Caco-2 (cell line): ENCODE measurements around the gene CRABP1. TPM values are rescaled to one million over a fixed set of nuclear protein-coding genes. Genes with fewer than 3 reads are reported as not detected.
A peak's percentile ranks its signal among the peaks of the same experiment; 100 is the strongest.

Experiments
- BruUV-seq: library from RNA; stranded (reverse); fragments of 400-500 nt; replicated peaks from 2 replicates; lab custom pipeline; 2021; lab: Mats Ljungman, UMichigan
- CTCF ChIA-PET: fragments of 300-600 bp; sonication (Branson Sonifier 250); formaldehyde crosslinking; loops from one replicate; lab custom pipeline; 2022; ENCODE audit warnings: antibody characterized with exemption; lab: Charles Lee
- POLR2A ChIA-PET: fragments of 300-600 bp; sonication (Branson Sonifier 250); formaldehyde crosslinking; loops from one replicate; lab custom pipeline; 2022; ENCODE audit warnings: antibody characterized with exemption; lab: Charles Lee
- DNase-seq, 2 experiments: peaks; one replicate each; pipeline versions ENCODE4 v3.0.0 to v3.0.0-alpha.2; 2020 to 2022
- H3K27me3 ChIP-seq: replicated peaks from 2 replicates; pipeline ENCODE4 v1.6.0; 2011; ENCODE audit warnings: low read length; ENCODE audit not compliant: control insufficient read depth, insufficient read depth
- H3K36me3 ChIP-seq: 2 replicates; pipeline ENCODE4 v1.5.1; 2011; ENCODE audit warnings: low read length; ENCODE audit not compliant: control insufficient read depth, insufficient read depth
- H3K4me1 ChIP-seq: fragments of 250-450 bp; sonication (Bioruptor Pico); 2 replicates; pipeline ENCODE4 v1.5.1; 2020; ENCODE audit warnings: mild to moderate bottlenecking
- H3K4me3 ChIP-seq: 2 replicates; pipeline ENCODE4 v1.5.1; 2011; ENCODE audit warnings: low read depth, mild to moderate bottlenecking, control low read depth, low read length
- H3K9me3 ChIP-seq: fragments of 250-450 bp; sonication (Bioruptor Pico); 2 replicates; pipeline ENCODE4 v1.5.1; 2020; ENCODE audit warnings: mild to moderate bottlenecking, moderate library complexity
- H3K27ac Mint-ChIP-seq: one replicate; pipeline ENCODE4 v1.8.0; 2022; ENCODE audit warnings: mixed read lengths; ENCODE audit not compliant: unreplicated experiment
- H3K27me3 Mint-ChIP-seq: one replicate; pipeline ENCODE4 v1.8.0; 2022; ENCODE audit warnings: mixed read lengths; ENCODE audit not compliant: insufficient read depth, unreplicated experiment
- H3K36me3 Mint-ChIP-seq: one replicate; pipeline ENCODE4 v1.8.0; 2022; ENCODE audit warnings: mild to moderate bottlenecking, mixed read lengths; ENCODE audit not compliant: insufficient read depth, unreplicated experiment
- H3K4me1 Mint-ChIP-seq: one replicate; pipeline ENCODE4 v1.8.0; 2022; ENCODE audit warnings: low read depth, mixed read lengths; ENCODE audit not compliant: unreplicated experiment
- H3K4me3 Mint-ChIP-seq: one replicate; pipeline ENCODE4 v1.8.0; 2022; ENCODE audit warnings: mild to moderate bottlenecking, moderate library complexity, mixed read lengths; ENCODE audit not compliant: unreplicated experiment
- H3K9me3 Mint-ChIP-seq: one replicate; pipeline ENCODE4 v1.8.0; 2022; ENCODE audit warnings: mixed read lengths; ENCODE audit not compliant: unreplicated experiment
- CTCF ChIP-seq, 2 experiments: fragments of 200-600 bp in 1 of 2; IDR thresholded peaks; 1 replicate in 1 of 2; 2 replicates in 1 of 2; pipeline versions ENCODE4 v1.5.1 to v1.8.0; 2011 to 2022; ENCODE audit warnings: antibody characterized with exemption in 1 of 2, control low read depth in 1 of 2, inconsistent platforms in 1 of 2, low read depth in 1 of 2, low read length in 1 of 2, mild to moderate bottlenecking in 1 of 2, moderate library complexity in 1 of 2; ENCODE audit not compliant: insufficient read depth in 1 of 2, severe bottlenecking in 1 of 2, unreplicated experiment in 1 of 2
- intact Hi-C: fragments of 100-400 bp; cut with micrococcal nuclease; formaldehyde crosslinking; loops from one replicate; pipeline ENCODE4 v1.10.0; 2022; ENCODE audit not compliant: unreplicated experiment
- total RNA-seq: library from RNA; stranded (reverse); gene quantifications from 2 replicates; pipeline ENCODE4 v1.2.3, GENCODE V29; 2022

Gene CRABP1
- total RNA-seq, 1 experiment from 2014 or later: 113 TPM

GRCh38 chr15:78313383-78313782 lies 26.8 kb upstream of the CRABP1 start:
- Mint-ChIP-seq H3K27me3 (no peaks in the 10 kb centered on the region), H3K27ac (no peak overlapping the region), H3K9me3 (no peaks in the 10 kb centered on the region), H3K4me3 (no peak overlapping the region), H3K4me1 (no peaks in the 10 kb centered on the region), H3K36me3 (no peaks in the 10 kb centered on the region)
- Histone ChIP-seq H3K27me3 (no peaks in the 10 kb centered on the region), H3K9me3 (no peaks in the 10 kb centered on the region), H3K4me1 (no peaks in the 10 kb centered on the region), H3K36me3 (no peaks in the 10 kb centered on the region), H3K4me3 (no peak overlapping the region)
- no peak for TF ChIP-seq CTCF (IDR thresholded peaks at IDR 0.05; ENCODE audit: insufficient read depth in 1 of 2, low read depth in 1 of 2, low read length in 1 of 2, severe bottlenecking in 1 of 2, unreplicated experiment in 1 of 2)
- intact Hi-C loops: no loop called here
- ChIA-PET CTCF (no interaction called here), POLR2A (no interaction called here)
- no peak for DNase-seq
- BruUV-seq: no TSS peak

DNA sequence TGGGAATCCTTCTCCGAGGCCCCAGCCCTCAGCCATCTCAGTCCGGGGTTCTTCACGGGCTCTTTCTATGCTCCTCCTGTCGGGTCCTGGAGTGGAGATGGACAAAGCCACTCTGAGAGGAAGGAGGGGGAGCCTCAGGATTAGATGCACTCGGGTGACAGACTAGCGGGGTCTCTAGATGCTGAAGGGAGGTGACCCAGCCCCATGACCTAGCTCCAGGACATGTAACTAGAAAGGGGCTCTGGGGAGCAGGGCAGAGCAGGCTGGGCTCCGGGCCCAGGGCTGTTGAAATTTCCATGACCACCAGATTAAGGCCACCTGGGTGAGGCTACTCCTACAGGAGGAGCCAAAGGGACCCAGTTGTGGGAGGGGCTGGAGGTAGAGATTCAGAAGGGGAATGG lies 26.0 kb upstream of the CRABP1 start:
- H3K9me3 ChIP-seq: no peaks in the 10 kb centered on the region
- no peak for DNase-seq
- TF ChIP-seq CTCF (IDR thresholded peaks at IDR 0.05; ENCODE audit: insufficient read depth in 1 of 2, low read depth in 1 of 2, low read length in 1 of 2, severe bottlenecking in 1 of 2, unreplicated experiment in 1 of 2): no peak
- H3K27me3 ChIP-seq: no peaks in the 10 kb centered on the region
- H3K4me3 ChIP-seq: no peak overlapping the region
- CTCF ChIA-PET: no interaction called here
- Mint-ChIP-seq H3K27me3 (no peaks in the 10 kb centered on the region), H3K9me3 (no peaks in the 10 kb centered on the region), H3K27ac (no peak overlapping the region), H3K4me1 (no peaks in the 10 kb centered on the region), H3K4me3 (no peak overlapping the region), H3K36me3 (no peaks in the 10 kb centered on the region)
- no TSS peak for BruUV-seq
- H3K4me1 ChIP-seq: no peaks in the 10 kb centered on the region
- intact Hi-C loops: no loop called here
- POLR2A ChIA-PET: no interaction called here
- no peaks in the 10 kb centered on the region for H3K36me3 ChIP-seq

- intact Hi-C loops: no loop called here
- Mint-ChIP-seq H3K4me3 (no peak overlapping the region), H3K27ac (no peak overlapping the region), H3K4me1 (no peaks in the 10 kb centered on the region), H3K9me3 (no peaks in the 10 kb centered on the region), H3K27me3 (no peaks in the 10 kb centered on the region), H3K36me3 (no peaks in the 10 kb centered on the region)
- DNase-seq: peak; percentile 51 to 52
- Histone ChIP-seq H3K9me3 (no peaks in the 10 kb centered on the region), H3K4me3 (no peak overlapping the region), H3K4me1 (no peaks in the 10 kb centered on the region), H3K27me3 (no peaks in the 10 kb centered on the region), H3K36me3 (no peaks in the 10 kb centered on the region)
- no TSS peak for BruUV-seq
- TF ChIP-seq CTCF (IDR thresholded peaks at IDR 0.05; ENCODE audit: insufficient read depth in 1 of 2, low read depth in 1 of 2, low read length in 1 of 2, severe bottlenecking in 1 of 2, unreplicated experiment in 1 of 2): peak; percentile 22 to 64
- POLR2A ChIA-PET: no interaction called here
- CTCF ChIA-PET: interaction anchor here (0.6 to 0.9 kb wide), 5 partner anchors 81 to 188 kb away, joined by 3 read pairs; no protein-coding TSS in a partner anchor
Observed at GRCh38 chr15:78315686-78316282, 24.4 kb upstream of the CRABP1 start.
